HL-60 (cell line): Measurements from ENCODE around the gene RPS19BP1.

Experiments
- DNase-seq, 2 experiments: peaks; one replicate each; pipeline ENCODE4 v3.0.0-alpha.2; 2010 to 2020; ENCODE audit warnings: low read depth in 1 of 2, low spot score in 1 of 2
- H3K27ac ChIP-seq: fragments of 250-450 bp; sonication (Bioruptor Pico); replicated peaks from 2 replicates; pipeline ENCODE4 v1.5.1; 2020; ENCODE audit warnings: mild to moderate bottlenecking, moderate library complexity
- H3K27me3 ChIP-seq: fragments of 250-450 bp; sonication (Bioruptor Pico); 2 replicates; pipeline ENCODE4 v1.5.1; 2021; ENCODE audit warnings: mild to moderate bottlenecking, moderate library complexity; ENCODE audit not compliant: insufficient read depth, poor library complexity, severe bottlenecking
- H3K4me3 ChIP-seq: replicated peaks from 2 replicates; pipeline ENCODE4 v1.5.1; 2011; ENCODE audit warnings: mild to moderate bottlenecking, control low read depth, low read length; ENCODE audit not compliant: insufficient read depth
- CTCF ChIP-seq: IDR thresholded peaks from one replicate; pipeline ENCODE4 v1.5.1; 2011; ENCODE audit warnings: low read length, control low read depth, inconsistent platforms; ENCODE audit not compliant: insufficient read depth
- GABPA ChIP-seq: IDR thresholded peaks from 2 replicates; pipeline ENCODE4 v1.6.1; 2012; ENCODE audit warnings: low read depth
- POLR2AphosphoS5 ChIP-seq: IDR thresholded peaks from 2 replicates; pipeline ENCODE4 v1.6.1; 2012; ENCODE audit warnings: low read depth
- SPI1 ChIP-seq: IDR thresholded peaks from 2 replicates; pipeline ENCODE4 v1.6.1; 2012; ENCODE audit warnings: low read depth, mild to moderate bottlenecking, borderline replicate concordance
- TF ChIP-seq, protein P1 (sequence below): IDR thresholded peaks from 2 replicates; pipeline ENCODE4 v1.6.1; 2012; ENCODE audit warnings: low read depth; ENCODE audit not compliant: insufficient replicate concordance

Gene RPS19BP1

DNA sequence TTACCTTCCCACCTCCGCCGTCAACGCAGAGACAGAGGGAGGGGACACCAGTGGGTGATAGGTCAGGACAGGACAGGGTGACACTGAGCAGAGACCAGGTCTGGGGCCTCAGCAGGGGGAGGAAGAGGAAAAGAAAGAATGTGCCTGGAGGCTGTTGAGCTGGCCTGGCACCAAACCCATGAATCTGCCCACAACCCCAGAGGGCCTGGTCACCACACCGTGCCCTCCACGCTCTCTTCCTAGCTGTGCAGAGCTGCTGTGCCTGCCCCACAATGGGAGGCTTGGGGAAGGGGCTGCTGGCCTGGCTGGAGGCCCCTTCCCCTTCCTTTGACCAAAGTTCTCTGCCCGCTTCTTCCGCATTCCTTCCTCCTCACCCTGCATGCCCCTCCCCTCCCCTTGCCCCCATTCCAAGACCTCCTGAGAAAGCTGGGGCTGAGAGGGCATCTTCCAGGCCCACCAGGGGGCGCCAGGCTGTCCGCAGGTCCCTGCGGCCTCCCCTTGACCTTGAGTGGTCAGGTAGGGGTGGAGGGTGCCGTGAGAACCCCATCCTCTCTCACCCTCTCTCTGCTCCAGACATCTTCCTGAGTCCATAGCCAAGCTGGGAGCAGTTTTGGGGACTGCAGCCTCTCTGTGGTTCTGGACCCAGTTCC is 27.0 kb upstream of the RPS19BP1 start:
- Histone ChIP-seq H3K27me3 (peaks cover 35% of the 10 kb centered on the region), H3K27ac (no peak overlapping the region), H3K4me3 (no peak overlapping the region)
- no peak for TF ChIP-seq POLR2AphosphoS5
- peak; percentile 11 for TF ChIP-seq CTCF
- no peak for DNase-seq

DNA sequence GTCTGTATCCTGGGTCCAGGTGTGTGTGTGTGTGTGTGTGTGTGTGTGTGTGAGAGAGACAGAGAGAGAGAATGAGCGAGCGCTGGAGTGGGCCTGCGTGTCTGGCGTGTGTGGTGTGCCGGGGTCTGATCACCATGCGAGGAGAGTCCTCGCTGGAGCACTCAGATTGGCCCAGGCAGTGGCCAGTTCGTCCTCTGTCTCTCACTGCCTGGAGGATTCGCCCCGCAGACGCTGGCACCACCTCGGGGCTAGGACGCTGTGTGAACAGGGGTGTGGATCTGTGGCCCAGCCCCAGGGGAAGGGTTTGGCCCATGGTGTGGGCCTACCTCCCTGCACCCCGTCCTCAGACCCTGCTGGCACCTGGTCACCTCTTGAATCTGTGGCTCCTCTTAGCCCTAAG is 26.4 kb upstream of the RPS19BP1 start:
- DNase-seq = no peak
- H3K27me3 ChIP-seq = peaks cover 35% of the 10 kb centered on the region
- H3K4me3 ChIP-seq = no peak overlapping the region
- TF ChIP-seq, protein P1, sequence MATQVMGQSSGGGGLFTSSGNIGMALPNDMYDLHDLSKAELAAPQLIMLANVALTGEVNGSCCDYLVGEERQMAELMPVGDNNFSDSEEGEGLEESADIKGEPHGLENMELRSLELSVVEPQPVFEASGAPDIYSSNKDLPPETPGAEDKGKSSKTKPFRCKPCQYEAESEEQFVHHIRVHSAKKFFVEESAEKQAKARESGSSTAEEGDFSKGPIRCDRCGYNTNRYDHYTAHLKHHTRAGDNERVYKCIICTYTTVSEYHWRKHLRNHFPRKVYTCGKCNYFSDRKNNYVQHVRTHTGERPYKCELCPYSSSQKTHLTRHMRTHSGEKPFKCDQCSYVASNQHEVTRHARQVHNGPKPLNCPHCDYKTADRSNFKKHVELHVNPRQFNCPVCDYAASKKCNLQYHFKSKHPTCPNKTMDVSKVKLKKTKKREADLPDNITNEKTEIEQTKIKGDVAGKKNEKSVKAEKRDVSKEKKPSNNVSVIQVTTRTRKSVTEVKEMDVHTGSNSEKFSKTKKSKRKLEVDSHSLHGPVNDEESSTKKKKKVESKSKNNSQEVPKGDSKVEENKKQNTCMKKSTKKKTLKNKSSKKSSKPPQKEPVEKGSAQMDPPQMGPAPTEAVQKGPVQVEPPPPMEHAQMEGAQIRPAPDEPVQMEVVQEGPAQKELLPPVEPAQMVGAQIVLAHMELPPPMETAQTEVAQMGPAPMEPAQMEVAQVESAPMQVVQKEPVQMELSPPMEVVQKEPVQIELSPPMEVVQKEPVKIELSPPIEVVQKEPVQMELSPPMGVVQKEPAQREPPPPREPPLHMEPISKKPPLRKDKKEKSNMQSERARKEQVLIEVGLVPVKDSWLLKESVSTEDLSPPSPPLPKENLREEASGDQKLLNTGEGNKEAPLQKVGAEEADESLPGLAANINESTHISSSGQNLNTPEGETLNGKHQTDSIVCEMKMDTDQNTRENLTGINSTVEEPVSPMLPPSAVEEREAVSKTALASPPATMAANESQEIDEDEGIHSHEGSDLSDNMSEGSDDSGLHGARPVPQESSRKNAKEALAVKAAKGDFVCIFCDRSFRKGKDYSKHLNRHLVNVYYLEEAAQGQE = no peak
- no peak for TF ChIP-seq POLR2AphosphoS5
- TF ChIP-seq CTCF = no peak
- no peak for TF ChIP-seq GABPA
- no peak for TF ChIP-seq SPI1
- H3K27ac ChIP-seq = no peak overlapping the region

- TF ChIP-seq SPI1 (no peak), GABPA (no peak)
- TF ChIP-seq, protein P1 = no peak
- Histone ChIP-seq H3K27ac (no peak overlapping the region), H3K4me3 (no peak overlapping the region), H3K27me3 (peaks cover 35% of the 10 kb centered on the region)
- no peak for DNase-seq
Measured at GRCh38 chr22:39558254-39558727, 25.7 kb upstream of the RPS19BP1 start.

GRCh38 chr22:39556970-39557841 is 24.7 kb upstream of the RPS19BP1 start:
- no peak for DNase-seq

More at GRCh38 chr22:39556970-39557841, 24.7 kb upstream of the RPS19BP1 start:
- H3K4me3 ChIP-seq = no peak overlapping the region
- no peak overlapping the region for H3K27ac ChIP-seq
- H3K27me3 ChIP-seq = peaks cover 34% of the 10 kb centered on the region
- TF ChIP-seq, protein P1 = no peak
- no peak for TF ChIP-seq CTCF
- TF ChIP-seq SPI1 = no peak
